Measurements from ENCODE around the gene POMT1.
"Not testable (repeated sequence)": the region's sequence is repeated elsewhere in the genome, so short reads cannot be mapped to it uniquely, and the experiment has no call there.

The POMT1 gene

GRCh38 chr9:131523451-131524435 is 21.0 kb downstream of the POMT1 start:
- no peak for DNase-seq

GRCh38 chr9:131524665-131525315 is 22.1 kb downstream of the POMT1 start:
- no peak for DNase-seq

- no peak for DNase-seq
Measured at GRCh38 chr9:131525643-131526565, 23.2 kb downstream of the POMT1 start.

GRCh38 chr9:131528186-131528585 is 25.5 kb downstream of the POMT1 start:
- no peak for DNase-seq

- DNase-seq: no peak
Measured at GRCh38 chr9:131528886-131529505, 26.3 kb downstream of the POMT1 start.

GRCh38 chr9:131529597-131530545 is 27.2 kb downstream of the POMT1 start:
- DNase-seq: no peak

- DNase-seq: peak; percentile 53
Measured at GRCh38 chr9:131530546-131530919, 27.8 kb downstream of the POMT1 start.

GRCh38 chr9:131530920-131531832 is 28.5 kb downstream of the POMT1 start, which contains the start of gene UCK1:
Gene UCK1 (minus strand): TSS chr9:131531263. CDS start chr9:131531174, 89 bp downstream.
- DNase-seq: peak; percentile 90

- no peak for DNase-seq
Measured at GRCh38 chr9:131534721-131535237, 32.1 kb downstream of the POMT1 start.

- no peak for DNase-seq
Measured at GRCh38 chr9:131537946-131538345, 35.2 kb downstream of the POMT1 start.

GRCh38 chr9:131539223-131539923 is 36.7 kb downstream of the POMT1 start:
- DNase-seq: no peak

- no peak for DNase-seq
Measured at GRCh38 chr9:131543141-131543540, 40.4 kb downstream of the POMT1 start.

- DNase-seq: peak; percentile 79
Measured at GRCh38 chr9:131545003-131545785, 42.5 kb downstream of the POMT1 start, which contains the start of gene PRRT1B. Gene PRRT1B (plus strand): TSS chr9:131545523. CDS start chr9:131545616, 93 bp downstream.

- DNase-seq: peak; percentile 70
Measured at GRCh38 chr9:131545786-131546335, 43.1 kb downstream of the POMT1 start.

- DNase-seq: peak; percentile 58
Measured at GRCh38 chr9:131546336-131547084, 43.8 kb downstream of the POMT1 start.

- not testable (repeated sequence) for DNase-seq
Measured at GRCh38 chr9:131549186-131549585, 46.5 kb downstream of the POMT1 start.

All from right kidney (tissue), 1 donor.